Testis (tissue), 2 donors: ENCODE measurements around the gene TWIST2.

Experiments
- POLR2A ChIP-seq: fragments of 450-650 bp; IDR thresholded peaks from one replicate; pipeline ENCODE4 v1.6.1; 2017; ENCODE audit warnings: antibody characterized with exemption, mild to moderate bottlenecking, moderate library complexity
- TF ChIP-seq, protein P1 (sequence below), 3 experiments: fragments of 450-650 bp in 2 of 3; fragments of 200-600 bp in 1 of 3; sonication (generic) in 1 of 3; IDR thresholded peaks; one replicate each; pipeline ENCODE4 v1.5.1; 2016 to 2019; ENCODE audit warnings: antibody characterized with exemption in 3 of 3, mild to moderate bottlenecking in 2 of 3, moderate library complexity in 1 of 3

- TF ChIP-seq, protein P1, sequence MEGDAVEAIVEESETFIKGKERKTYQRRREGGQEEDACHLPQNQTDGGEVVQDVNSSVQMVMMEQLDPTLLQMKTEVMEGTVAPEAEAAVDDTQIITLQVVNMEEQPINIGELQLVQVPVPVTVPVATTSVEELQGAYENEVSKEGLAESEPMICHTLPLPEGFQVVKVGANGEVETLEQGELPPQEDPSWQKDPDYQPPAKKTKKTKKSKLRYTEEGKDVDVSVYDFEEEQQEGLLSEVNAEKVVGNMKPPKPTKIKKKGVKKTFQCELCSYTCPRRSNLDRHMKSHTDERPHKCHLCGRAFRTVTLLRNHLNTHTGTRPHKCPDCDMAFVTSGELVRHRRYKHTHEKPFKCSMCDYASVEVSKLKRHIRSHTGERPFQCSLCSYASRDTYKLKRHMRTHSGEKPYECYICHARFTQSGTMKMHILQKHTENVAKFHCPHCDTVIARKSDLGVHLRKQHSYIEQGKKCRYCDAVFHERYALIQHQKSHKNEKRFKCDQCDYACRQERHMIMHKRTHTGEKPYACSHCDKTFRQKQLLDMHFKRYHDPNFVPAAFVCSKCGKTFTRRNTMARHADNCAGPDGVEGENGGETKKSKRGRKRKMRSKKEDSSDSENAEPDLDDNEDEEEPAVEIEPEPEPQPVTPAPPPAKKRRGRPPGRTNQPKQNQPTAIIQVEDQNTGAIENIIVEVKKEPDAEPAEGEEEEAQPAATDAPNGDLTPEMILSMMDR (IDR thresholded peaks at IDR 0.05): no peak
- no peak for TF ChIP-seq POLR2A
Observed at GRCh38 chr2:238942726-238943300, 94.9 kb downstream of the TWIST2 start.
